GM18909 (cell line): ENCODE results near the gene TRIM67.
"Not testable (repeated sequence)": the region's sequence is repeated elsewhere in the genome, so short reads cannot be mapped to it uniquely, and the experiment has no call there.

Experiments
- ATAC-seq: cut with Tn5 transposase; IDR thresholded peaks from one replicate; pipeline ENCODE4 v1.9.1; 2021; ENCODE audit warnings: mild to moderate bottlenecking; ENCODE audit not compliant: unreplicated experiment, poor library complexity

Gene TRIM67

DNA sequence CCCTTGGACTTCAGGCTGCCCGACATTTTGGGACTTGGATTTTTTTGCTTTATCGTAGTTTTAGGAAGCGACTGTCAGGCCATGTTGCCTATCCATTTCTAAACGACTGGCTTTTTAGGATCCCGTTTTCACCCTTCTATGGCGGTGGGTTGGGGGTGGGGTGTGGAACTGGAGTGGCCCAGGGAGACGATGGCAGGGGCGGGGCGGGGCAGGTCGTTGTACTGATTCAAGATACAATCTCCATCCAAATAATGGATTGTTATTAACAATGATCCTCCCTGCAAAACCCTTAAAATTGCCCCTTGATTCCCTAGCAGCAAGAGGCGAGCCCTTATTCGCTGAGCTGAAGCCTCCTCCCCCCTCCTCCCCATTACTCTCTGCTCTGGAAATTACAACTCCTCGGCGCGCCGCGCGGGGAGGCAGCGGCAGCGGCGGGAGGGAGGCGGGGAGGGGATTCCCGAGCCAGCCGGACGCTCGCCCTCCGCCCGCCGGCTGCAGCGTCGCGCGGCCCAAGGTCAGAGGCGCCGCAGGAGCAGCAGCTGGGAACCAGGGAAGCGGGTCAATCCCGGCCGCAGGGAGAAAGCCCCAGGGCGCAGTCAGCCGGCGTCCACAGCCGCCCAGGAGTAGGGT, at the start of gene TRIM67:
TRIM67 (plus strand) TSS at position 392 of the 630 bp plus-strand sequence. CDS start 912 bp downstream, outside the sequence.
- no peak for ATAC-seq

DNA sequence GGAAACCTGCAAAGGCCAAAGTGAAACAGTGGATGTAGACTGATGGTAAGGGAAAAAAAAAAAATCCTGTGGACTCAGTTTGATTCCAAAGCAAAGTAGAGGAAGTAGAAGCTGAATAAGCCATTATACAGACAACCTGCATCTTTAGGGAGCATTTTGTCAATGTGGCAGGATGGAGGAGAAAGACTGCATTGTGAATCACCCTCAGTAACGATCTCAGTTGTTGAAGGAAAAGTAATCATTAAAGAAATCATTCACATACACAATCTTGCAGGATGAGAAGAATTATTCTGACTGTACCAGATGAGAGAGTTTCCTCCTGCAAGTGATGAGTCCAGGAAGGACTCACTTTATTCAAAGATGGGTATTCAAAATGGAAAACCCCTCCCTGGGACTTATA, 45.1 kb upstream of the TRIM67 start:
- ATAC-seq = no peak

- no peak for ATAC-seq
Observed at GRCh38 chr1:231118704-231119453, 43.0 kb upstream of the TRIM67 start.

DNA sequence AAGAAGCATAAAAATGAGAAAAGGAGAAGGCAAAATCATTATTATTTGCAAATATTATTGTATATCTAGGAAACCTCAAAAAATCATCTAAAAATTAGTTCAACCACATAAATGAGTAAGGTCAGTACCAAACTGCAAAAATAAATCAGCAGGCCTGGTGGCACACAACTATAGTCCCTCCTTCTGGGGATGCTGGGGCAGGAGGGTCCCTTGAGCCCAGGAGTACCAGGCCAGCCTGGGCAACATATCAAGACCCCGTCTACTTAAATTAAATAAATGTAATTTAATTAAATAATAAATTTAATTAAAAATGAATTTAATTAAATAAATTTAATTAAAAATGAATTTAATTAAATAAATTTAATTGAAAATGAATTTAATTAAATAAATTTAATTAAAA, 40.3 kb upstream of the TRIM67 start:
- no peak for ATAC-seq

GRCh38 chr1:231122143-231122542, 39.7 kb upstream of the TRIM67 start:
- ATAC-seq = no peak

- ATAC-seq = no peak
Observed at GRCh38 chr1:231124746-231125145, 37.1 kb upstream of the TRIM67 start.

- ATAC-seq = no peak
Observed at GRCh38 chr1:231125972-231126580, 35.8 kb upstream of the TRIM67 start.

GRCh38 chr1:231127106-231127505, 34.8 kb upstream of the TRIM67 start:
- not testable (repeated sequence) for ATAC-seq

DNA sequence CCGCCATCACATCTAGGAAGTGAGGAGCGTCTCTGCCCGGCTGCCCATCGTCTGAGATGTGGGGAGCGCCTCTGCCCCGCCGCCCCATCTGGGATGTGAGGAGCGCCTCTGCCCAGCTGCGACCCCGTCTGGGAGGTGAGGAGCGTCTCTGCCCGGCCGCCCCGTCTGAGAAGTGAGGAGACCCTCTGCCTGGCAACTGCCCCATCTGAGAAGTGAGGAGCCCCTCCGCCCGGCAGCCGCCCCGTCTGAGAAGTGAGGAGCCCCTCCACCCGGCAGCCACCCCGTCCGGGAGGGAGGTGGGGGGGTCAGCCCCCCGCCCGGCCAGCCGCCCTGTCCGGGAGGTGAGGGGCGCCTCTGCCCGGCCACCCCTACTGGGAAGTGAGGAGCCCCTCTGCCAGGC, 33.4 kb upstream of the TRIM67 start:
- not testable (repeated sequence) for ATAC-seq

- ATAC-seq = no peak
Observed at GRCh38 chr1:231130544-231130943, 31.3 kb upstream of the TRIM67 start.

DNA sequence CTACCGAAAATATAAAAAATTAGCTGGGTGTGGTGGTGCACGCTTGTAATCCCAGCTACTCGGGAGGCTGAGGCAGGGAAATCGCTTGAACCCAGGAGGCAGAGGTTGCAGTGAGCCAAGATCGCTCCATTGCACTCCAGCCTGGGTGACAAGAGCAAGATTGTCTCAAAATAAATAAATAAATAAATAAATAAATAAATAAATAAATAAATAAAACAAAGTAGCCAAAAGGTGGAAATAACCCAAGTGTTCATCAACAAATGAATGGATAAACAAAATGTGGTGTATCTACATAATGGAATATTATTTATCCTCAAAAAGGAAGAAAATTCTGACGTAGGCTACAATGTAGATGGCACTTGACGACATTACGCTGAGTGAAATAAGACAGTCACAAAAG, 29.3 kb upstream of the TRIM67 start:
- ATAC-seq = not testable (repeated sequence)

GRCh38 chr1:231134624-231135023, 27.2 kb upstream of the TRIM67 start:
- ATAC-seq = no peak

DNA sequence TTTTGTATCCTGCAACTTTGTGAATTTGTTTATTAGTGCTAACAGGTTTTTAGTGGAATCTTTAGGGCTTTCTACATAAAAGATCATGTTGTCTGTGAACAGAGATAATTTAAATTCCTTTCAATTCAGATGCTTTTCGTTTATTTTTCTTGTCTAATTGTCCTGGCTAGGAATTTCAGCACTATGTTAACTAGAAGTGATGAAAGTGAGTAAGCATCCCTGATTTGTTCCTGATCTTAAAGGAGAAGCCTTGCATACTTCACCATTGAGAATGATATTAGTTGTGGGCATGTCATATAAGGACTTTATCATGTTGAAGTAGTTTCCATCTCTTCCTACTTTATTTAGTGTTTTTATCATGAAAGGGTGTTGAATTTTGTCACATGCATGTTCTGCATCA, 23.6 kb upstream of the TRIM67 start:
- no peak for ATAC-seq

GRCh38 chr1:231139125-231139649, 22.7 kb upstream of the TRIM67 start:
- no peak for ATAC-seq

DNA sequence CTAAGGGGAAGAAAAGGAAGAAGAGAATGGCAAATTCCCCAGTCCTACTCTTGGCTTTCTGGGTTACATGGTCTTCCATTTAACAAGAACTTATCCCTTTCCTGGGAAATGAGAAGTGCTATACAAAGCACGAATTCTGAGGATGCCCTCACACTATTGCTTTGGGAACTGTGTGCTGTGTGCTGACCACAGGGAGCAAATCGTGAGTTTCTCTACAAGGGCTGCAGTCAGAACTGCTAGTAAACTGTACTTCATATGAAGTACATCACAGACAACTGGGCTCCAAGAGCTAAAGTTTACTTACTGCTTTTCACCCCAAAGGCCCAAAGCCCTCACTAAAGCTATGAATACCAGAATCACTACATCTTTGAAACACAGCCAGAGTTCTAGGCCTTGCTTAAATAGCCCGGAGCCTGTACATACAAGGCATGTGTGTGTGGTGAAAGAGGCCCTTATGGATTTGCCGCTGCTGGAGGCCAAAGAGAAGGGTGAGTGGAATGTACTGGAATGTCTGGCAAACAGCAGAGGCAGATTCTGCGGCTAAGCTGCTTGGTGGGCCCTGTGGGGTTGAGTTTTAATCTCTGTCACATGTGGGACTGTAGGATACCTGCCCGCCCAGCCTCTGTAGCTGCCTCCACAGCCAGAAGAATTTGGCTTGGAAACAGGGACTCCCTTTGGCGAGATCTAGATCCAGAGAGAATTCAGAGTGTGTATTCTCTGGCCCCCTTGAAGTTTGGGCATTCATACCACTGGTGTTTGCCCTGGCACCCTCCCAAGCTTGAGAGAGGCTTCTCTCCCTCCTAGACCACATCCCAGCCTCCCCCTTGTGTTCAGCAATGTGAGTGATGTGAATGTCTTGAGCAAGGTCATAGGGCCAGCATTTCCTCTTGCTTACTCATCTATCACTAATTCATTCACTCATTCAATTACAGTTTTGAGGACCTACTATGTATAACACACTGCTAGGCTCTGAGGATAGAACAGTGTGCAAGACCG, 21.9 kb upstream of the TRIM67 start:
- no peak for ATAC-seq

- no peak for ATAC-seq
Observed at GRCh38 chr1:231144416-231145193, 17.3 kb upstream of the TRIM67 start.

DNA sequence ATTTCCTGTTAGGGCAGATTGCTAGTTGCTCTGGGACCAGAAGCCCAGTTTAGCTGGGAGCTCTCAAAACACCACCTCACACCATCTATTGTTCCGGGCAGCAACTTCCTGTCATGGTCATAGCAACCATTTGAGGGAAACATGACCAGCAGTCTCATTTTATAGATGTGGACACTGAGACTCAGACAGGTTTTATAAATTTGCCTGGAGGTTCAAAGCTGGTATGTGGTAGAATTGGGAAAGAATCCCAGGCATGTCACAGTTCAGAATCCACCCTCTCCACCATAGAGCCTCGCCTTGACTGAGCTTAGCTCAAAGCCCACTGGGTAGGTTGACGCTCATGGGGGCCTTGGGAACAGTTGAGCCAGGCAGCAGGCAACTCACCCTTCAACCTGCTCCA, 14.0 kb upstream of the TRIM67 start:
- ATAC-seq = no peak

DNA sequence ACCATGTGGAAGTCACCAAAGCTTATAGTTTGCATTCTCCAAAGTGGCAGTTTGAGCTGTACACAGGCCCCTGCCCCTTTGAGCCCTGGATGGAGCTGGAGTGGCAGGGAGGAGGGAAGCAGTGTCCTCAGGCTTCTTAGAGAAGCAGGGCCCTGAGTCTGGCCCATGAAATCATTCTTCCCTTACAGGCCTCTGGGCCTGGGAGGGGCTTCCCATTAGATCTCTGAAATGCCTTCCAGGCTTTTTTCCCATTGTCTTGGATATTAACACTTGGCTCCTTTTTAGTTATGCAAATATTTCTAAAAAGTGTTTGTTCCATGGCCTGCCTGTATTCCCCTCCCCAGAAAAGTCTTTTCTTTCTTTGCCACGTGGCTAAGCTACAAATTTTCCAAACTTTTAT, 10.0 kb upstream of the TRIM67 start:
- no peak for ATAC-seq

DNA sequence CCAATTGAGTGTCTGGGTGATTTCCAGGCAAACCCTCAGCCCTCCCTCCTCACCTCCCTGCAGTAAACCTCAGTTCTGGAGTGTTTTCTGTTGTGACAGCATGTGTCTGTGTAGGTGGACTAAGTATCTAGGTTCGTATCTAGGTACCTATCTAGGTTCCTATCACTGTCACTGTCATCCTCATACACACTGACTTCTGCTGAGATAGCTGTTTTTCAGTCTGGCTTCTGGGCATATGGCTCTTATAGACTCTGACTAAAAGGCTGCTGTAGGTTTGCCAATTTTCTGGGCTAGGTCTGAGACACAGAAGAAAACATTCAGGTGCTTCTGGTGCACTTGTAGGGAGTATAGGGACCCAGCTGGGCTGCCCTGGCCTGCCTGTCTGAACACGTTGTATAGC, 8.1 kb upstream of the TRIM67 start:
- no peak for ATAC-seq
